Testis (tissue), 2 donors: Measurements from ENCODE around the gene NUB1.

Experiments
- CTCF ChIP-seq, 3 experiments: fragments of 450-650 bp in 2 of 3; fragments of 200-600 bp in 1 of 3; sonication (generic) in 1 of 3; IDR thresholded peaks; one replicate each; pipeline ENCODE4 v1.5.1; 2016 to 2019; ENCODE audit warnings: antibody characterized with exemption in 3 of 3, mild to moderate bottlenecking in 2 of 3, moderate library complexity in 1 of 3
- POLR2A ChIP-seq: fragments of 450-650 bp; IDR thresholded peaks from one replicate; pipeline ENCODE4 v1.6.1; 2017; ENCODE audit warnings: antibody characterized with exemption, mild to moderate bottlenecking, moderate library complexity

- TF ChIP-seq CTCF (IDR thresholded peaks at IDR 0.05) (no peak), POLR2A (no peak)
These were observed 85.5 kb downstream of the NUB1 start for GRCh38 chr7:151426904-151427704.
